GM12878 (cell line): Measurements from ENCODE around the gene GLO1.

Source experiments
- BHLHE40 ChIP-seq, 2 experiments: fragments of 450-650 bp in 1 of 2; IDR thresholded peaks; 2 replicates each; pipeline ENCODE4 v1.6.1; 2011 to 2017; ENCODE audit warnings: low read depth in 2 of 2, borderline replicate concordance in 1 of 2, improper control_type of control experiment in 1 of 2, low read length in 1 of 2, mild to moderate bottlenecking in 1 of 2
- BRCA1 ChIP-seq: IDR thresholded peaks from 2 replicates; pipeline ENCODE4 v1.6.1; 2011; ENCODE audit warnings: low read depth, low read length, improper control_type of control experiment
- FOS ChIP-seq: IDR thresholded peaks from 3 replicates; pipeline ENCODE4 v1.6.1; 2011; ENCODE audit warnings: borderline replicate concordance; ENCODE audit not compliant: insufficient read length; ENCODE audit errors: extremely low read depth
- FOXM1 ChIP-seq: IDR thresholded peaks from 2 replicates; pipeline ENCODE4 v1.6.1; 2012; ENCODE audit warnings: low read depth, mild to moderate bottlenecking, inconsistent platforms, low read length, moderate library complexity
- GABPA ChIP-seq: IDR thresholded peaks from 2 replicates; pipeline ENCODE4 v1.6.1; 2014; ENCODE audit warnings: antibody characterized with exemption, low read depth, mild to moderate bottlenecking, inconsistent platforms
- HDAC2 ChIP-seq: fragments of 200-600 bp; sonication (generic); IDR thresholded peaks from 2 replicates; pipeline ENCODE4 v1.6.1; 2017
- MEF2A ChIP-seq: IDR thresholded peaks from 2 replicates; pipeline ENCODE4 v1.6.1; 2011; ENCODE audit warnings: low read depth, mild to moderate bottlenecking, low read length, moderate library complexity; ENCODE audit not compliant: insufficient read depth
- NRF1 ChIP-seq: conservative IDR thresholded peaks from 2 replicates; pipeline ENCODE4 v1.6.1; 2011; ENCODE audit warnings: mild to moderate bottlenecking, low read depth, low read length, improper control_type of control experiment
- POLR2AphosphoS5 ChIP-seq: IDR thresholded peaks from 2 replicates; pipeline ENCODE4 v1.6.1; 2011; ENCODE audit warnings: mild to moderate bottlenecking, low read length, inconsistent platforms
- SMC3 ChIP-seq: IDR thresholded peaks from 2 replicates; pipeline ENCODE4 v1.6.1; 2011; ENCODE audit warnings: low read length, improper control_type of control experiment, borderline replicate concordance
- SRF ChIP-seq, 2 experiments: IDR thresholded peaks; 2 replicates each; pipeline ENCODE4 v1.6.1; 2011; ENCODE audit warnings: low read depth in 2 of 2, low read length in 2 of 2, mild to moderate bottlenecking in 1 of 2, moderate library complexity in 1 of 2
- TF ChIP-seq, protein P1 (sequence below): IDR thresholded peaks from 2 replicates; pipeline ENCODE4 v1.6.1; 2011; ENCODE audit warnings: borderline replicate concordance, low read depth, mild to moderate bottlenecking, moderate library complexity, low read length; ENCODE audit not compliant: insufficient read depth, poor library complexity, severe bottlenecking
- TF ChIP-seq, protein P2 (sequence below), 3 experiments: IDR thresholded peaks in 2 of 3; conservative IDR thresholded peaks in 1 of 3; 2 replicates each; pipeline ENCODE4 v1.5.1; 2011; ENCODE audit warnings: low read depth in 3 of 3, low read length in 3 of 3, mild to moderate bottlenecking in 3 of 3, control low read depth in 2 of 3, moderate library complexity in 2 of 3, inconsistent platforms in 1 of 3, mixed read lengths in 1 of 3; ENCODE audit not compliant: control insufficient read depth in 2 of 3, insufficient read depth in 1 of 3; ENCODE audit errors: extremely low read depth in 1 of 3
- TF ChIP-seq, protein P3 (sequence below): IDR thresholded peaks from 2 replicates; pipeline ENCODE4 v1.6.1; 2011; ENCODE audit warnings: borderline replicate concordance, low read depth, mild to moderate bottlenecking, moderate library complexity, mixed read lengths, low read length; ENCODE audit not compliant: insufficient read depth; ENCODE audit errors: extremely low read length

DNA sequence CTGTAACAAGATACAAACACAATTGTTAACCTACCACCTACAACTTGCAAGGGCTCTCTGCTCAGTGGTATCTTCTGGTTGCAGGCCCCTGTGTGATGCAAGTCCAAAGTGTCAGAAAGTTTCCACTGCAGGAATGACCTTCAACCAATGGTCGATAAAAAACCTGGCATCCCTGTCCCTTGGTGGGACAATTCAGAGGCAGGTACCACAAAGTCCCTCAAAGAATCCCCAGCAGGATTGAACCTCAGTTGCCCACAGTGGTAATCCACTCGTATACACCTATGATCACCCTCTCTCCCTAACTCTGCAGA, 15.9 kb downstream of the GLO1 start:
- TF ChIP-seq, protein P1, sequence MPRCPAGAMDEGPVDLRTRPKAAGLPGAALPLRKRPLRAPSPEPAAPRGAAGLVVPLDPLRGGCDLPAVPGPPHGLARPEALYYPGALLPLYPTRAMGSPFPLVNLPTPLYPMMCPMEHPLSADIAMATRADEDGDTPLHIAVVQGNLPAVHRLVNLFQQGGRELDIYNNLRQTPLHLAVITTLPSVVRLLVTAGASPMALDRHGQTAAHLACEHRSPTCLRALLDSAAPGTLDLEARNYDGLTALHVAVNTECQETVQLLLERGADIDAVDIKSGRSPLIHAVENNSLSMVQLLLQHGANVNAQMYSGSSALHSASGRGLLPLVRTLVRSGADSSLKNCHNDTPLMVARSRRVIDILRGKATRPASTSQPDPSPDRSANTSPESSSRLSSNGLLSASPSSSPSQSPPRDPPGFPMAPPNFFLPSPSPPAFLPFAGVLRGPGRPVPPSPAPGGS: no peak
- TF ChIP-seq, protein P2, sequence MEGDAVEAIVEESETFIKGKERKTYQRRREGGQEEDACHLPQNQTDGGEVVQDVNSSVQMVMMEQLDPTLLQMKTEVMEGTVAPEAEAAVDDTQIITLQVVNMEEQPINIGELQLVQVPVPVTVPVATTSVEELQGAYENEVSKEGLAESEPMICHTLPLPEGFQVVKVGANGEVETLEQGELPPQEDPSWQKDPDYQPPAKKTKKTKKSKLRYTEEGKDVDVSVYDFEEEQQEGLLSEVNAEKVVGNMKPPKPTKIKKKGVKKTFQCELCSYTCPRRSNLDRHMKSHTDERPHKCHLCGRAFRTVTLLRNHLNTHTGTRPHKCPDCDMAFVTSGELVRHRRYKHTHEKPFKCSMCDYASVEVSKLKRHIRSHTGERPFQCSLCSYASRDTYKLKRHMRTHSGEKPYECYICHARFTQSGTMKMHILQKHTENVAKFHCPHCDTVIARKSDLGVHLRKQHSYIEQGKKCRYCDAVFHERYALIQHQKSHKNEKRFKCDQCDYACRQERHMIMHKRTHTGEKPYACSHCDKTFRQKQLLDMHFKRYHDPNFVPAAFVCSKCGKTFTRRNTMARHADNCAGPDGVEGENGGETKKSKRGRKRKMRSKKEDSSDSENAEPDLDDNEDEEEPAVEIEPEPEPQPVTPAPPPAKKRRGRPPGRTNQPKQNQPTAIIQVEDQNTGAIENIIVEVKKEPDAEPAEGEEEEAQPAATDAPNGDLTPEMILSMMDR (IDR thresholded peaks at IDR 0.05 in 2 of 3, conservative IDR thresholded peaks at IDR 0.05 in 1 of 3; ENCODE audit: control insufficient read depth in 2 of 3, extremely low read depth in 1 of 3, insufficient read depth in 1 of 3, low read depth in 3 of 3, low read length in 3 of 3): no peak
- TF ChIP-seq FOXM1 (no peak), FOS (no peak), POLR2AphosphoS5 (no peak), GABPA (no peak), BRCA1 (no peak), MEF2A (no peak), BHLHE40 (IDR thresholded peaks at IDR 0.05; ENCODE audit: borderline replicate concordance in 1 of 2, low read depth in 2 of 2, low read length in 1 of 2) (no peak), SRF (IDR thresholded peaks at IDR 0.05; ENCODE audit: low read depth in 2 of 2, low read length in 2 of 2) (no peak), SMC3 (no peak), NRF1 (no peak), HDAC2 (no peak)
- TF ChIP-seq, protein P3, sequence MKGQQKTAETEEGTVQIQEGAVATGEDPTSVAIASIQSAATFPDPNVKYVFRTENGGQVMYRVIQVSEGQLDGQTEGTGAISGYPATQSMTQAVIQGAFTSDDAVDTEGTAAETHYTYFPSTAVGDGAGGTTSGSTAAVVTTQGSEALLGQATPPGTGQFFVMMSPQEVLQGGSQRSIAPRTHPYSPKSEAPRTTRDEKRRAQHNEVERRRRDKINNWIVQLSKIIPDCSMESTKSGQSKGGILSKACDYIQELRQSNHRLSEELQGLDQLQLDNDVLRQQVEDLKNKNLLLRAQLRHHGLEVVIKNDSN: no peak
